K562 (cell line): ENCODE results near the gene CBY3.

Experiments used
- CTCF ChIP-seq, 3 experiments: IDR thresholded peaks in 2 of 3; conservative IDR thresholded peaks in 1 of 3; 2 replicates each; pipeline ENCODE4 v1.5.1; 2011 to 2012; ENCODE audit warnings: low read length in 3 of 3, mild to moderate bottlenecking in 3 of 3, control low read depth in 2 of 3, improper control_type of control experiment in 1 of 3, inconsistent platforms in 1 of 3, low read depth in 1 of 3, mixed read lengths in 1 of 3, moderate library complexity in 1 of 3; ENCODE audit not compliant: insufficient read depth in 2 of 3
- ELK1 ChIP-seq: sonication (generic); formaldehyde crosslinking; IDR thresholded peaks from 2 replicates; pipeline ENCODE4 v1.8.1; 2022; ENCODE audit warnings: missing genetic modification reagents
- ETS1 ChIP-seq: conservative IDR thresholded peaks from 2 replicates; pipeline ENCODE4 v1.6.1; 2011; ENCODE audit warnings: low read depth, mild to moderate bottlenecking, low read length; ENCODE audit not compliant: control insufficient read depth
- NFATC3 ChIP-seq: fragments of 450-650 bp; IDR thresholded peaks from 2 replicates; pipeline ENCODE4 v1.6.1; 2017; ENCODE audit warnings: mild to moderate bottlenecking
- SMAD1 ChIP-seq: fragments of 150-350 bp; IDR thresholded peaks from 2 replicates; pipeline ENCODE4 v1.6.1; 2014; ENCODE audit warnings: low read length, low read depth; ENCODE audit not compliant: partially characterized antibody
- TSHZ1 ChIP-seq: fragments of 250-450 bp; sonication (Bioruptor Pico); IDR thresholded peaks from 2 replicates; pipeline ENCODE4 v1.4.0; 2020; ENCODE audit warnings: mild to moderate bottlenecking, moderate library complexity

GRCh38 chr5:179697993-179698934 lies 17.4 kb upstream of the CBY3 start:
- no peak for TF ChIP-seq ETS1
- no peak for TF ChIP-seq NFATC3
- no peak for TF ChIP-seq SMAD1
- no peak for TF ChIP-seq ELK1 (CRISPR knock-in tag)
- 0 out of 6 replicates have a peak, but pooled peaks of 1 of the 3 experiments have one; percentile 0 for TF ChIP-seq CTCF (IDR thresholded peaks at IDR 0.05 in 2 of 3, conservative IDR thresholded peaks at IDR 0.05 in 1 of 3; ENCODE audit: insufficient read depth in 2 of 3, low read depth in 1 of 3, low read length in 3 of 3)
- no peak for TF ChIP-seq TSHZ1 (CRISPR knock-in tag)
